GM19099 (cell line): Measurements from ENCODE around the gene STEAP1.

Experiments used
- POLR2A ChIP-seq: IDR thresholded peaks from 3 replicates; pipeline ENCODE4 v1.6.1; 2011; ENCODE audit warnings: low read depth; ENCODE audit not compliant: insufficient read length; ENCODE audit errors: extremely low read depth

Gene STEAP1

DNA sequence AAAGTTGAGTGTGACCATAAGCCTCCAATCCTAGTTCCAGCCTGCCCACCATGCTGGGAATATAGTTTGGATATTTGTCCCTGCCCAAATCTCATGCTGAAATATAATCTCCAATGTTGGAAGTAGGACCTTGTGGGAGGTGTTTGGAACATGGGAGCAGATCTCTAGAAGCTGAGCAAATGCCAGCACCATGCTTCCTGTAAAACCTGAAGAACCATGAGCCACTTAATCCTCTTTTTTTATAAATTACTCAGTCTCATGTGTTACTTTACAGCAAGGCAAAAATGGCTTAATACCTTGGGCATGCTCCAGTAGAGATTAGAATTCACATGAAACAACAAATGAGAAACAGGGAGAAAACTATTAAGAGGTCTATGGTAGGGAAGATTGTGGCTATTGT is 27.2 kb downstream of the STEAP1 start:
- no peak for TF ChIP-seq POLR2A

DNA sequence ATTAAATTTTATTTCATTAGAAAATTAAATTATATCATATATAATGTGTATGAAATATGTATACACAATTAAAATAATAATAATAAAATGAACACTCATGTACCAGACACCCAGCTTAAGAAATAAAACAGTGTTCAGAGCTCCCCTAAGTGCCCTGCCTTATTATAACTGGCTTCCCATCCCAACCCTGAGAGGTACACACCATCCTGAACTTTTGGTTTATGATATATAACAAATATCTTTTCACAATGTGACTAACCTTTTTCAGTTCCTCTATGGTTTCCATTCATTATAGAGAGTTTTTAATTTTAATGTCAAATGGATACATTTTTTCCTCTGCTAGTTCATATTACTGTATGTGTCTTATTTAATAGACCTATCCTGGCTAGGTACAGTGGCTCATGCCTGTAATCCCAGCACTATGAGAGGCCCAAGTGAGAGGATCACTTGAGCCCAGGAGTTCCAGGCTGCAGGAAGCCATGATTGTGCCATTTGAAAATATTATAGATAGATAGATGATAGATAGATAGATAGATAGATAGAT is 33.3 kb downstream of the STEAP1 start:
- TF ChIP-seq POLR2A, result no peak

DNA sequence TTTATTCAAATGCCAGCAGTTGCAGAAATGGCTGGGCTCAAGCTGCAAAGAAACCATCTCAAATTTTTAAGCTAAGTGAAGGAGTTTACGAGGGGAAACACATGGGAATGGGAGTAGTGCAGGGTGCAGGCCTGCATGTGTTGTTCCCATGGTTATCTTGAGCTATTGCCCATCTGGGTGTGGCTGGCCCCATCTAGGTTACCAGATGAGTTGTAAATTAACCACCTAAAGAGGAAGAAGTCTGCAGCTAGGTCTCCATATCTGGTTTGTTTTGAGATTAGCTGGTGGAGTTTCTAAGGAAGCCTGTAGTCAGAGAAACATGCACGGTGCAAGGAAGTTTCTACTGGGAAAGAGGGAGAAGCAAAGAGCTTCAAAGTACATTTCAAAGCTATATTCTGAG is 34.0 kb downstream of the STEAP1 start:
- no peak for TF ChIP-seq POLR2A

DNA sequence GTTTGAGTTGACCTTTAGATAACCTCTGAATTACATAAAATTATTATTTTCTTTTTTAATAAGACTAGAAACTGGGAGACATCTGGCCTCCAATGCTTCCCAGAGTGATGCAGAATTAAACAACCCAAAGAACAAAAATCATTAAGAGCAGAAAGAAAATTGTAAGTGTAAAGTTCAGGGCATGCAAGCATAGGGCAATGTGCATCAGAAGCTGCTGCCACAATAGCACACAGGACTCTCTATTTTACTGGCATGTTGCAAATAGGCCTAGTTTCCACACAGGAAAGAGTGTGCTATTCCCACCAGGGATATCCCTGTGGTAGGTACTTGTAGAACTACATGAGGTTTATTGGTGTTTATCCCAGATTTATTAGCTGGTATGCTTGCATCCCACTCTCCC is 36.7 kb downstream of the STEAP1 start:
- no peak for TF ChIP-seq POLR2A

DNA sequence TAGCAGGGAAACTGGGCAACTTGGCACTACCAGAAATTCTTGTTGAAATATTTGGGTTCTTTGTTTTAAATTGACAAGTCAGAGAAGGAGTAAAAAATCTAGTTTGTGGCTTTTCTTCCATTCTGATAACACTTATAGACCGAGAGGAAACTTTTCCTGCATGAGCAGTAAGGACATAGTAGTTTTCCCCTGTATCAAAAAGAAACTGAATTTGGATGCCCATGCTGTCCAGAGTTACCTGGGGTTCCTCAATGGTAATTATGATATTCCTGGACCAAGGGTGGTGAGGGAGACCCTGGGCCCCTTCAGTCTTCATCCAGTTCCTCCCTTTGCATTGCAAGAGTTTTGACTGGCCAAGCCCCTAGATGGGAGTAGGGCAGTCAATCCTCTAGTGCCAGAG is 37.4 kb downstream of the STEAP1 start:
- no peak for TF ChIP-seq POLR2A

GRCh38 chr7:90192876-90193750 is 38.8 kb downstream of the STEAP1 start:
- no peak for TF ChIP-seq POLR2A

DNA sequence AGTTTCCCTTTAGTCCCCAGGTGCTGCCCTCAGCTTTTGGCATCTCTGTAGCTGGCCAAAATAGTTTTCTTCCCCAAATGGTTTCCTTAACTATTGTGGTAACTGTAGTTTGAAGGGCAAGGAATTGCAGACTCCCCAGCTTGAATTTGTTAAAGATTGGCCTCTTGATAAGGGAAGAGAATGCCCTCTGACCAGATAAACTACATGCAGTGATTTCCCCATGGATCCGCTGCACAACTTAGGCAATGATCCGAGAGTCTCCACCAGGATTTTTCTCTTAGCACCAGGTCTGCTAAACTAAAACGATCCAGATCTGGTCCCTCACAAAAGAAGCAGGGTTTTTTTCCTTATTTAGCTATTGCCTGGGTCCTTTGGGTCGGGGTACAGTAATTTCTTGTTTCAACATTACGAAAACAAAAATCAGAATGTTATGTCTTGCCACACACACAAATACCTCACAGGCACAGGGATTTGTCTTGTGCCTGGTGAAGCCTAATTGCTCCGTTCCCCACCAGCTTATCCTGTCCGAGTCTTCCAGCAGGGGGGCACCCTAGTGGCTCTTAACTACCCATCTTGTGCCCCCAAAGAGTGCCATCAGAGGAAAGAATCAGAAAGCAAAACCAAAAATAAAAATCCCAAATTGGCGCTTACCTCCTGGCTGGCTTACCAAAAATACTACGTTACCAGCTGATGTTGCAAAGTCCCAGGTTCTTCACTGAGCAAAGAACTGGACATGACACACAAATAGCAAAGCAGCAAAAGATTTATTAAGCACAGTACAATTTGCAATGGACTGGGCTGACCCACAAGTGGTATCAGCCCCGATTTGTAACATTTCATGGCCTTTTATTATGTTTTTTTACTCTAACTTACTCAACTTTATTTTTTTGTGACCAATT is 40.9 kb downstream of the STEAP1 start:
- TF ChIP-seq POLR2A, result no peak

GRCh38 chr7:90201500-90202195 is 47.4 kb downstream of the STEAP1 start:
- TF ChIP-seq POLR2A, result no peak

GRCh38 chr7:90207956-90208355 is 53.7 kb downstream of the STEAP1 start:
- TF ChIP-seq POLR2A, result no peak

- TF ChIP-seq POLR2A, result no peak
Observed at GRCh38 chr7:90209776-90210175, 55.5 kb downstream of the STEAP1 start.

DNA sequence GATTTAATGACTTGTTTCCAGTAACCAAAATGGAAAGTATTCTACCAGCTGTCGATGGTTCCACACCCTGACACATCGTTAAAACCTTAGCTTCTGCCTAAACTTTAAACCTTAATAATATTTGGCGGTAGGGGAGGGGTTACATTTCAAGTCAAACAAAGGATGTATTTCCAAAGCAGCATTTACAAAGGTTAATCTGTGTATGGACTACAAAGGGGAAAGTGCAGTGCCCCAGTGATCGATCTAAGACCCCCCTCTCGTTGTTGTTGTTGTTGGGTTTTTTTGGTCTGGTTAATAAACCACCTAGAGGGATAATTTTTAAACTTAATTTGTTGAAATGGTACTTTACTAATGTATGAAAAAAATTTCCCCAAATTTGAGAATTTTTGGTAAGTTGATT is 56.2 kb downstream of the STEAP1 start:
- TF ChIP-seq POLR2A, result no peak

DNA sequence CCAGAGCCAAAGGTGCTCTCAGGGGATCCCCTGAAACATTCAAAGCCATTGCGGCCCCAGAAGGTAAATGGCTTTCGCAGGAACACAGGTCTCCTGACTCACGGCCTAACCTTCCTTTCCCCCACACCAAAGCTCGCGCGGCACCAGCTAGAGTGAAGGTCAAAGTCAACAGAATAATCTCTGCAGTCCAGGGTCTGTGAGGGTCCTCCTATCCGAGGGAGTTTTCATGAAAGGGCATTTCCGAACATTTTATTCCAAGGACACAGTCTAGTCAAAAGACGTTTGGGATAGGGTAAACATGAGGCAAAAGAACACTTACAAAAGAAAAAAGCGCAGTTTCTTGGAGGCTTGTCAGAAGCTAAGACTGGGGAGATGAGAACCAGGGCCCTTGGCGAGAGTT is 56.7 kb downstream of the STEAP1 start:
- TF ChIP-seq POLR2A, result no peak

DNA sequence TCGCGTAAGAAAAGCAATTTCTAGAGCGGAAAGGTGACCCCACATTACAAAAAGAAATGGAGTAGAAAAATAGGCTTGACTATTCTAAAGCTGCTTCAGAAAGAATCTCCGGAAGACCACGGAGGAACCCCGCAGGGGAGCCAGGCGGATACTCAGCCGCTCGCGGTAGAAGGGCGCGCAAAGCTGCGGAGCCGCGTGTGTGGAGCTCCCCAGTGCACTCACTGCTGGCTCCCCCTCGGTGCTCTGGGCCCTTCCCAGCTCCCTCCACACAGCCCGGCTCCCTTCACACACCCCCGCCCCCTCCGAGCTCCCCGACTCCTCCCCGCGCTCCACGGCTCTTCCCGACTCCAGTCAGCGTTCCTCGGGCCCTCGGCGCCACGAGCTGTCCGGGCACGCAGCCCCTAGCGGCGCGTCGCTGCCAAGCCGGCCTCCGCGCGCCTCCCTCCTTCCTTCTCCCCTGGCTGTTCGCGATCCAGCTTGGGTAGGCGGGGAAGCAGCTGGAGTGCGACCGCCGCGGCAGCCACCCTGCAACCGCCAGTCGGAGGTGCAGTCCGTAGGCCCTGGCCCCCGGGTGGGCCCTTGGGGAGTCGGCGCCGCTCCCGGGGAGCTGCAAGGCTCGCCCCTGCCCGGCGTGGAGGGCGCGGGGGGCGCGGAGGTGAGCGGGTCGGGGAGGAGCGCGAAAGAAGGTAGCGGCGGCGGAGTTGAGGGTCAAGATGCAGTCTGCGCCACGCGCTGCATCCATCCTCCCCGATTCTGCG is 57.3 kb downstream of the STEAP1 start, which contains the start of gene STEAP2:
STEAP2 (plus strand) TSS at position 350 of the 758 bp plus-strand sequence. CDS start 13,343 bp downstream, outside the sequence.
- TF ChIP-seq POLR2A, result no peak

DNA sequence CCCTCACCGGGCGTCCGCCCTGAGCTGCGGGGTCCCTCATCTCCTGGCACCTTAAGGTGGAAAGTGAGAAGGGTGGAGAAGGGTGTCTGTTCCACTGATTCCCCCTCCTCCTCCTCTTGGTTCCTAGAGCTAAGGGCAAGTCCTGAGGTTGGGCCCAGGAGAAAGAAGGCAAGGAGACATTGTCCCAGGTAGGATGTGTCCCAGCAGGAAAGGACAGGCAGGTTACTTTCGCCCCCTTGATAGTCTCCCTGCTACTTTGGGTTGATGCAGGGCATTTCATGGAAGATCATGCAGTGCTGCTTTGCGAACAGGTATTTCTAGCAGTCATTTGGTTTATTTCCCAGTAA is 57.9 kb downstream of the STEAP1 start:
- no peak for TF ChIP-seq POLR2A
